HG03025 (cell line): ENCODE measurements around the gene ALAD.
A peak's percentile ranks its signal among the peaks of the same experiment; 100 is the strongest.
"Not testable (repeated sequence)": the region's sequence is repeated elsewhere in the genome, so short reads cannot be mapped to it uniquely, and the experiment has no call there.

Experiments
- ATAC-seq: cut with Tn5 transposase; IDR thresholded peaks from one replicate; pipeline ENCODE4 v1.9.1; 2021; ENCODE audit warnings: mild to moderate bottlenecking, moderate library complexity; ENCODE audit not compliant: unreplicated experiment, low FRiP score

ALAD gene

DNA sequence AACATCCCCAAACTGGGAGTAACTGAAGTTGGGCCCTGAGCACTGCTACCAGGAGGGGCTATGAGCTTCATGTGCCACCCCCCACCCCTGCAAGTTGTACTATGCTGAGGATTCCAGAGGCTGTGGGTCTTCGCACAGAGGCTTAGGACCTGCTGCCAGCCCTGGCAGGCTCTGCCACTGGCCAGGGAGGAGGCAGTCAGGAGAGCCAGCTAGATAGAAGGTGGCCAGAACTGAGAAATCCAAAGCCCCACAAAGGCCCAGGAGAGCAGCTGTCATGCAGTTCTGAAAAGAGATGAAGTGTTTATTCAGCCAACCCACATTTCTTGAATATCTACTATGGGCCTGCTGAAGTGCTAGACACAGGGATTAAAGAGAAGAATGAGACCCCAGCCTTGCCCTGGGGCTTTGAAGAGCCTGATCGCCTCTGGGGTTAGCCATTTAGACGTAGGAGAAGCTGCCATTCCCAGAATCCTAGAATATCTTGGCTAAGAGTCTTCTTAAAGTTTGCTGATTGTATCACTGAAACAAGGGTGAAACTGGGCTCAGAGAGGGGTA is 1.4 kb downstream of the ALAD start:
- no peak for ATAC-seq

DNA sequence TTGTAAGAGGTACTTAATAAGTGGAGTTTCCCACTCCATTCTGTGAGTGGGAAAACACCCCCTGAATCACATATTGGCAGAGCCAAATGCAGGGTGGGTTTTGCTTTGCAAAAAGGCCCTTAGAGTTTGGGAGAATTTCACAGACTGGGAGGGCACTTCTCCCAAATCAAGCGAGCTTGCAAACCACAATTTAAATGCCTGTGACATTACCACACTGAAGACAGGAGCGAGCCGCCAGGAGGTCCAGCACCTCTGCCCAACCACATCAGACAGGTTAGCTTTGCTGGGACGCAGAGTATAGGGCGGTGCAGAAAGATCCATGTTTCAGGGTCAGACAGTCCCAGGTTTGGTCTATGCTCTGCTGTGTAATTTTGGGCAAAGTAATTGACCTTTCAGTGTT is 2.3 kb downstream of the ALAD start:
- no peak for ATAC-seq

DNA sequence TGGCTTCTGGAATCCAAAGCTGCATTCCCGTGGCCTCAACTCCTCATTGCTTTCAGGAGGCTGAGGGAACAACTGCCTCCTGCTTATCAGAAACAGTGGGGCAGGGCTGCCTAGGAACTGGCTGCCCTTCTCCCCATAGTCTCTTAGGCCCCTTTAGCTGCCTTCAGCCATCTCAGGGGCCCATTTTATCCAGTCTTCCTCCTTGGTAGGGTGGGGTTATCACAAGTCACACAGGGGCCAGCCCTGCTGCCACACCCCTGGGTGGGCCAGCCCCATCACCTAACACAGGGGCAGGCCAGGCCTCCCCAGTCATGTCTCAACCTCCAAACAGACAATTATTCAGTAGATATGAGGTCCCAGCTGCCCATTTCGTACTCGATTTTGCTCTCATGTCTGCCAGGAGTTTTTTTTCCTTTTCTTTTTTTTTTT is 3.9 kb downstream of the ALAD start:
- no peak for ATAC-seq

DNA sequence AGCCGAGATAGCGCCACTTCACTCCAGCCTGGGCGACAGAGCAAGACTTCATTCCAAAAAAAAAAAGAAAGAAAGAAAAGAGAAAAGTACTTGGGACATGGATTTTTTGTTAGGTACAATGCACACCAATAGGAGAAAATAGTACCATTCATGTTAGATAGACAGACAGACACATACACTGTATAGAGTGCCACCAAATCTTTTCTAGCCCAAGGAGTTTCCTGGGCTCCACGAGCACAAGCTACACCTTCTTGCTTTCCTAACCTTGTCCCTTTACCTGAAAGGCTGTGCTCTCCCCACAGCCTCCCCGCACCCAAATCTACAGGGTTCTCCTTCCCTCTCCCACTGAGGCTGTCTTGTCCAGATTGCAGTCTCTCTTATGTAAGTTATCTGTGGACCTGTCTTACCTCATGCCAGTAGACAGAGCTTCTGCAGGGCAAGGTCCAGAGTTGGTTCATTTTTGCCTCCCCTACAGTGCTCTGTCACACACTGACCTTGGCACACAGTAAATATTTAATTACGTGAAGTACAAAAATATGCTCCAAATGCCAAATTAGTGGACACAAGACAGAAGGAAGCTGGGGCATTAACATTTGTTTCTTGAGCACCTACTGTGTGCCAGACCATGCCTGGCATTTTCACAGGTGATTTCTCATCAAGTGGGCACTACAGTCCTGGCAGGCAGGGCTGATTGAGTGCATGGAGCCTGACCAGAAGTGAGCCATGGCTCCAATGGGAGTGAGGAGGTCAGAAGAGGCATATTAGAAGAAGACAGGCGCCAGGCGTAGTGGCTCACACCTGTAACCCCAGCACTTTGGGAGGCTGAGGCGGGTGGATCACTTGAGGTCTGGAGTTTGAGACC is 5.9 kb downstream of the ALAD start:
- no peak for ATAC-seq

DNA sequence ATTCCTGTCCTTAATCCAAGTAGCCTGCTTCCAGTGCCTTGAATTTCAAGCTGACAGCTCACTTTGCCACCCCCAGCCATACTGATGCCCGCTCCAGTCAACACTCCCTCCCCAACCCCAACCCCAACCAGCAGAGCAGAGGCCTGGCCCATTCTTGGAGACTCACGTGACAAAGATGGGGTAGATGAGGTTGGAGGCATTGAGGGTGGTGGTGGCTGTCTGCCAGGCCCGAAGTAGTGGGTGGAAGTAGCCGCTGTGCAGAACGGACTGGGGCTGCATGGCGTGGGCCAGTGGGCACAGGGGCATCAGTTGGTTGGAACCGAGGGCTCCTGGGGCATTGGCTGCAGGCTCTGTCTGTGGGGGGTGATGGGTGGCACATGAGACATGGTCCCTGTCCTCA is 7.8 kb downstream of the ALAD start:
- no peak for ATAC-seq

DNA sequence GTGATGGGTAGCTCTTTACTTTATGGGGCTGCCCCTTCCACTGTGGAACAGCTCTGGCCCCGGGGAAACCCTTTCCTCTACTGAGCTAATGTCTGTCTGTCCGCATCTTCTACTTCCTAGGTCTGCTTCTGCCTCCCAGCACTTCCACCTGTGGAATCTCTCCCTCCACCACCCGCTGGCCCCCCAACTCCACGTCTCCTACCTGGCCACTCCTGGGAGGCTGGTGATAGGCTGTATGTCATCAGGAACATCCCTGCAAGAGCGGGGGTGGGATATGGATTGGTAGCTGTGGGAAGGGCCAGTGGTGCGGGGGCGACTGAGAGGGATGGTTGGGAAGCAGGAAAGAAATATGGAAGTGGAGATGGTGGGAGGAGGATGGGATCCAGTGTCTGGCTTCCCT is 9.2 kb downstream of the ALAD start:
- ATAC-seq: no peak

DNA sequence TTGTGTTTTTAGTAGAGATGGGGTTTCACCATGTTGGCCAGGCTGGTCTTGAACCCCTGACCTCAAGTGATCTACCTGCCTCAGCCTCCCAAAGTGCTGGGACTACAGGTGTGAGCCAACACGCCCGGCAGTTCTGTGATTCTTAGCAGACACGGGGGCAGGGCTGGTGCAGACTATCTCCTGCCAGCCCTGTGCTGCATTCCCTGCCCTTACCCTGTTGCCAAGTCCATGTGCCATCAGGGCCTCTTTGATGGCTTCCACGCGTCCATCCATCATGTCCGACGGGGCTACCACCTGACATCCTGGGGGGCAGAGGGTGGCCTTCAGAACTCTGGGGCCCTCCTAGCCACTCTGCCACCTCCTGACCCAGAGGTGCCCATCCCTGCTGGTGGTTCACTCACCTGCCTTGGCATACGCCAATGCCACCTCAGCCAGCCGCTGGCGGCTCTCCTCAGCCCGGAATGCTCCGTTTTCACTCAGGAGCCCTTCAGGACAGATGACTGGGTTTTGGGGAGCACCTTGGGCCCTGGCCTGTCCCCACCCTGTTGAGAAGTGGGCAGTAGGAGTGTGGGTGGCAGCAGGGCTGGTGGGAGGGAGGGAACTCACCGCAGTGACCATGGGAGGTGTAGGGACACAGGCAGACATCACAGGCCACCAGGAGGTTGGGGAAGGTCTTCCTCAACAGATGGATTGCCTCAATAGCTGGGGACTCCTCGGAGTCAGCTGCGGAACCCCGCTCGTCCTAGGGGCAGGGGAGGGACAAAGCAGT is 10.7 kb downstream of the ALAD start:
- ATAC-seq: no peak

DNA sequence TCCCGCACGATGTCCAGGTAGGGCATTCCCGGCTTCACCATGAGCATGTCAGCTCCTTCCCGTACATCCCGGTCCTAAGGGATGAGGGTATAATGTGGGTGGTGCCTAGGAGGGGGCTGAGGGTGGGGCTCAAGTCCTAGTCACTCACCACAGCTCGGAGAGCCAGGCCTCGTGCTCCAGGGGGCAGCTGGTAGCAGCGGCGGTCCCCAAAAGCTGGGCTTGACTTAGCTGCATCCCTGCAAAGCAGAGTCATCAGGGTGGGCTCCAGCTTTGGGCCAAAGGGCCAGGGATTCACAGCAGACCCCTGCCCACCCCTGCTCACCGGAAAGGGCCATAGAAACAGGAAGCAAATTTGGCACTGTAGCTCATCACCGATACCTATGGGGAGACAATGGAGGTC is 11.6 kb downstream of the ALAD start:
- ATAC-seq: no peak

DNA sequence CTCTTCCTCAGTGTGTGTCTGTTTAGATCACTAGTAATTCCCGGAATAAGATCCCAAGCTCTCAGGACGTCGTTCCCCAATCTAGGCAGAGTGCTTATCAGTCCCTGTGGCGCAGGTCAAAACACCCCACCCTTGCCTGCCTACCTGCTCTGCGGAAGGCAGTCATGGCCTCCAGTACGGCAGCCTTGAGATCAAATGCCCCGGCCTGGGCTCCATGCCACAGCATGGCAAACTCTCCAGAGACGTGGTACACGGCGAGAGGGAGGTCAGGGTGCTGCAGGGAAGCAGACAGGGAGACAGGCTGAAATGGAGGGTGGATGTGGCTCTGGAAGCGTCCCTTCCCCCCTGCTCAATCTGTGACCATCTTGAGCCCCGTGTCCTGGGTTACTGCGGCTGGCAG is 12.3 kb downstream of the ALAD start:
- no peak for ATAC-seq

DNA sequence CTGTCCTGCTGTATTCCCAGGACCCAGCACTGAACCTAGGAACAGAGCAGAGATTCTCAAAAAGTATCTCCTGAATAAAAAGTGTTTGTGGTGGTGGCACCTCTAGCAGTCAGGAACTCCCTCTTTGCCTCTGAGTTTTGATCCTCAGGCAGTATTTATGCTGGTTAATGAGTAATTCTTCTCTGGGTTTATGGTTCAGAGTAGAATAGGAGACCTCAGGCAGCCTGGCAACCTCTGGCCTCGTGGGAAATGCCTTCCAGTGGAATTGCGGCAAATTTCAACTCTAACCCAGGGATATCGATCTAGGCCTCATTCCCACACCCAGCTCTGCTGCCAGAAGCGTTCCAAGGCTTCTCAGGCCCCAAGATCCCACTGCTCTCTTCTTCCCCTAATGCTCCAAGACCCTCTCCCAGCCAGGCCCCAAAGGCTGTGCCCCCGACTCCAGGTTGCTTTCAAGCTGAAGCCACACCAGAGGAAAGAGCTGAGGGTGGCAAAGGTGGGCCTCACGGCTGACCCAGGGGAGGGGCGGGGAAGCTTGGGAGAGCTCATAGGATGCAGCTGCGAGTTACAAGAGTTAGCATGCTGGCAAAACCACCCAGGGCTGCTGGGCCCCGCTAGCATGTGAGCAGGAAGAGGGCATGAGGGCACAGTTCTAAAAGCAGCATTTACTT is 13.4 kb downstream of the ALAD start:
- no peak for ATAC-seq

DNA sequence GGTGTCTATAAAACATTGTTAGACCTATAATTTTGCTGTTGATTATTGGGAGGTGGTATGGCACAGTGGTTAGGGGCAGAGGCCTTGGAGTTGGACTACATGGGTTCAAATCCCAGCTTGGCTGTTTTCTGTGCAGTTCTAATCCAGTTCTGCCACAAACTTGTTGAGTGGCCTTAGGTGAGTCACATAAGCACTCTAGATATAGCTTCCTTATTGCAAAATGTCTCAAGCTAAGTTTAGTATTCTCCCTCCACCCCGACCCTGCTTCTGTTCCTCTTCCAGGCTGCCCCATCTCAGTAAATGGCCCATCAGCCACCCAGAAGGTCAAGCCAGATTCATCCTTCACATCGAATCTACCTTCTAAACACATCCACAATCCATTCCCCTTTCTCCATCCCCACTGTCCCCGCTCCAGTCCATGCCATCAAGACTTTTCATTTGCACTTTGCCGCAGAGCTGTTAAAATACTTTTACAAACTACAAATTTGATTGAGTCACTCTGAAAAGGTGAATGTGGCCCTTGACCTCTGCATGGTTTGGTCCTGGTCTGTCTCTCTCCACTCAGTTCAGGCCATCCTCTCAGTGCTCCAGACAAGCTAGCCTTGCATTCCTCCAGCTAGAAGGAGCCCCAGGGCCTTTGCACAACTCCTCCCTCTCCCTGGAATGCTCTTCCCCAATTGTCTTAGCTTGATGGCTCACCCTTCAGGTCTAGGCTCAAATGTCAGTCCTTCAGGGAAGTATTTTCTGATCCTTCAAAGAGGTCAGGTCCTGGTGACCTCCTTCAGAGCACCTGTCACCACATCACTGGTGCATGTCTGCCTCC is 14.3 kb downstream of the ALAD start:
- no peak for ATAC-seq

DNA sequence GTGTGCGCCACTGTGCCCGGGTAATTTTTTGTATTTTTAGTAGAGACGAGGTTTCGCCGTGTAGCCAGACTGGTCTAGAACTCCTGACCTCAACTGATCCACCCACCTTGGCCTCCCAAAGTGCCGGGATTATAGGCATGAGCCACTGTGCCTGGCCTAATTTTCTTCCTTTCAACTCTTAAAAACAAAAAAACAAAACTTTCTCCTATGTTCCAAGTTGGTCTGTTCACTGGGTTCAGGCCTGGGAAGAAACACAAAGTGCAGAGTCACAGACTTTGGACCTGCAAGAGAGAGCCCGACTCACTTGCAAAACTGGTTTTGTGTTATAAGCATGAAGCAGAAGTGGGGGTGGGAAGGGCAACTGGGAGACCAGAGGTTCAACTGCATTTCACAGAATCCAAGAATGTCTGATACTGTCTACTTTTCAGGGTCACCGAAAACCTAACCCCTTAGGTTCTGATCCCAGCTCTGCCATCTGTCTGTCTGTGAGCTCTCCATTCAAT is 19.1 kb downstream of the ALAD start:
- no peak for ATAC-seq

DNA sequence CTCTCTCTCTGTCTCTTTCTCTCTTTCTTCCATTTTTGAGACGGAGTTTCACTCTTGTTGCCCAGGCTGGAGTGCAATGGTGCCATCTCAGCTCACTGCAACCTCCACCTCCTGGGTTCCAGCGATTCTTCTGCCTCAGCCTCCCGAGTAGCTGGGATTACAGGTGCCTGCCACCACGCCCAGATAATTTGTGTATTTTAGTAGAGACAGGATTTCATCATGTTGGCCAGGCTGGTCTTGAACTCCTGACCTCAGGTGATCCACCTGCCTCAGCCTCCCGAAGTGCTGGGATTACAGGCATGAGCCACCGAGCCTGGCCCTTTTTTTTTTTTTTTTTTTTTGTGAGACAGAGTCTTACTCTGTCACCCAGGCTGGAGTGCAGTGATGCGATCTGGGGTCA is 19.6 kb downstream of the ALAD start:
- ATAC-seq: not testable (repeated sequence)

DNA sequence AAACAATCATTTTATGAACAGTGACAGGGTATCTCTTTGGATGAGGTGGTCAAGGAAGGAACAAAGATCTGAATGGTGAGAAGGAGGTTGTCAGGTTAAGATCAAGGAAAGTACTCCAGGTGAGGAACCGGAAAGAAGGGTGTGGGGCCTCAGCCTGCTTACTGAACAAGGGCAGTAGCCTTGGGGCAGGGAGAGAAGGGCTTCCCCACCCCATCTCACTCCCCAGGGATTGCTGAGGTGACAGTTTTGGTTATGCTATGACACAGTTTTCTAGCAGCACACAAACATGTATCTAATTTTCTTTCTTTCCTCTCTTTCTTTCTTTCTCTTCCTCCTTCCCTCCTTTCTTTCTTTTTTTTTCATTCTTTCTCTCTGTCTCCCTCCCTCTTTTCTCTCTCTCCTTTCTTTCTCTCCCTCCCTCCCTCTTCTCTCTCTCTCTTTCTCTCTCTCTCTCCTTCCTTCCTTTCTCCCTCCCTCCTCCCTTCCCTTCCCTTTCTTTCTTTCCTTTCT is 20.2 kb downstream of the ALAD start:
- no peak for ATAC-seq

DNA sequence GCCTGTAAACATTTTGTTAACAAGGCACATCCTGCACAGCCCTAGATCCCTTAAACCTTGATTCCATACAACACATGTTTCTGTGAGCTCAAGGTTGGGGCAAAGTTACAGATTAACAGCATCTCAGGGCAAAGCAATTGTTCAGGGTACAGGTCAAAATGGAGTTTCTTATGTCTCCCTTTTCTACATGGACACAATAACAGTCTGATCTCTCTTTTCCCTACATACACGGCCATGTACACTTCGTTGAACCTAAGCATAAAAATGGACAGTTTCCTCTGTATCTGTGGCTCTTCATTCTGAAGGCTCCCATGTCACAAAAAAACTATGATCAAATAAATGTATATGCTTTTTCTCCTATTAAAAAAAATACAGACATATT is 21.3 kb downstream of the ALAD start:
- not testable (repeated sequence) for ATAC-seq

DNA sequence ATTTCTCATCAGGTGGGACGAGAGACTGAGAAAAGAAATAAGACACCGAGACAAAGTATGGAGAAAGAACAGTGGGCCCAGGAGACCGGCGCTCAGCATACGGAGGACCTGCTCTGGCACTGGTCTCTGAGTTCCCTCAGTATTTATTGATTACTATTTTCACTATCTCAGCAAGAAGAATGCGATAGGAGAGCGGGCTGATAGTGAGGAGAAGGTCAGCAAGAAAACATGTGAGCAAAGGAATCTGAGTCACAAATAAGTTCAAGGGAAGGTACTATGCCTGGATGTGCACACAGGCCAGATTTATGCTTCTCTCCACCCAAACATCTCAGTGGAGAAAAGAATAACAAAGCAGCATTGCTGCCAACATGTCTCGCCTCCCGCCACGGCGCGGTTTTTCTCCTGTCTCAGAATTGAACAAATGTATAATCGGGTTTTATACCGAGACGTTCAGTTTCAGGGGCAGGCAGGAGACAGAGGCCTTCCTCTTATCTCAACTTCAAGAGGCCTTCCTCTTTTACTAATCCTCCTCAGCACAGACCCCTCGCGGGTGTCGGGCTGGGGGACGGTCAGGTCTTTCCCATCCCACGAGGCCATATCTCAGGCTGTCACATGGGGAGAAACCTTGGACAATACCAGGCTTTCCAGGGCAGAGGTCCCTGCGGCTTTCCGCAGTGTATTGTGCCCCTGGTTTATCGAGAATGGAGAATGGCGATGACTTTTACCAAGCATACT is 21.8 kb downstream of the ALAD start:
- not testable (repeated sequence) for ATAC-seq

DNA sequence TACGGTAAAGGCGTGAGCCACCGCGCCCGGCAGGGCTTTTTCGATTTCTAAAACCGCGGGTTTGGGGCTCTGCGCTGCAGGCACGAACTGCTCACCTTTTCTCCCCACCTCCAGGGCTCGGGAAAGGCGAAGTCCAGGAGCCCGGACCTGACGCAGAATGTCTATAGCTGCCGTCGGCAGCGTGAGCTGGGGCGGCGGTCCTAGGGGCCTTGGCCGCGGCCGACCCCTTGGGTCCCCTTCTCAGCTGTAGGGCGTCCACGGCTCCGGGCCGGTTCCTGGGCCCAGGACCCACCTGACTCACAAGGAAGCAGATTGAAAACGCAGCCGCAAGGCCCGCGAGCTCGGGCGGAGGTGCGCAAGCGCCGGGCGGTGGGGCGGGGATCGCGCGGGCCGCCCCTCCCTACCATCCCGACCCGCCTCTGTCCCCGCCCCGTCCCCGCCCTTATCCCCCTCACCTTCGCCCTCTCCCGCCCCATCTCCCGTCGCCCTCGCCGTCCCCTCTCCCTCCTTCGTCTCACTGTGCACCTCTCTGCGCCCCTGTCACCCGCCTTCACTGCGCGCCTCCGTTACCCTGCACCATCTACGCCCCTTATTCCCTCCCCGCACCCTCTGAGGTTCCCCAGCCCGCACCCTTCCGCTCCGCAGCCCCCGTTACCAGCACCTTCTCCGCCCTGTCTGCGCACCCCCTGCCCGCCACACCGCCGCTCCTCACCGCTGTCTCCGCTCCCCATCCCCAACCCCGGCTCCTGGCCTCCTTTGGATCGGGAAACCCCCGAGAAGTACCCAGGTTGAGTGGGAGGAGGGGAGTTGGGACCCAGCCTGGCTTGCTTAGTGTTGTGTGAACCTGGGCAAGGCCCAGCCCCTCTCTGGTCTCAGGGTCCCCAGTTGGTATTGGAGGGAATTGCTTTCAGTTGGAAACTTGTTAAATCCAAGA is 24.2 kb downstream of the ALAD start, which contains the start of gene HDHD3:
Gene HDHD3 (minus strand): TSS at position 353 of the 934 bp plus-strand sequence. CDS start 2,632 bp downstream, outside the sequence.
- peak; percentile 60 for ATAC-seq
